Neural progenitor cell (in vitro differentiated cells): ENCODE results near the gene TCERG1L.

Experiments
- EZH2 ChIP-seq: fragments of 200-600 bp; sonication (generic); IDR thresholded peaks from 2 replicates; pipeline ENCODE4 v1.6.1; 2017; ENCODE audit warnings: antibody characterized with exemption, mild to moderate bottlenecking, moderate library complexity
- TF ChIP-seq, protein P1 (sequence below): fragments of 200-600 bp; sonication (generic); IDR thresholded peaks from 2 replicates; pipeline ENCODE4 v1.5.1; 2017; ENCODE audit warnings: antibody characterized with exemption, mild to moderate bottlenecking

DNA sequence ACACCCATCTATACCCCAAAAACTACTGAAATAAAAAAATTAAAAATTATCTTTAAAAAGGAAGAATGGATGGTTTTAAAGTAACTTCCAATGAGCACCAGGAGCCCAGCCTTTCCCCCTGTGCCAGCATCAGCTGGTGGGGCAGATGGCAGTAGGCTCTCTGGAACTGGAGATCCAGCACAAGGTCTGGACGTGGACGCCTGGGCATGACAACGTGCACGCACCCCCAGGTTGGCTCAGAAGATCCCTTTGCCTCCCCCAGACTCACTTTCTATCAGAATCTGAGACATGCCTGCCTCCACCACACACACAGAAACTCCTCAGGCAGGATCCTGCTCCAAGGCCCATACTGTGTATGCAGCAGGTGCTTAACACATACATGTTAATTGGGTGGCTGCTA, 35.8 kb downstream of the TCERG1L start:
- TF ChIP-seq, protein P1, sequence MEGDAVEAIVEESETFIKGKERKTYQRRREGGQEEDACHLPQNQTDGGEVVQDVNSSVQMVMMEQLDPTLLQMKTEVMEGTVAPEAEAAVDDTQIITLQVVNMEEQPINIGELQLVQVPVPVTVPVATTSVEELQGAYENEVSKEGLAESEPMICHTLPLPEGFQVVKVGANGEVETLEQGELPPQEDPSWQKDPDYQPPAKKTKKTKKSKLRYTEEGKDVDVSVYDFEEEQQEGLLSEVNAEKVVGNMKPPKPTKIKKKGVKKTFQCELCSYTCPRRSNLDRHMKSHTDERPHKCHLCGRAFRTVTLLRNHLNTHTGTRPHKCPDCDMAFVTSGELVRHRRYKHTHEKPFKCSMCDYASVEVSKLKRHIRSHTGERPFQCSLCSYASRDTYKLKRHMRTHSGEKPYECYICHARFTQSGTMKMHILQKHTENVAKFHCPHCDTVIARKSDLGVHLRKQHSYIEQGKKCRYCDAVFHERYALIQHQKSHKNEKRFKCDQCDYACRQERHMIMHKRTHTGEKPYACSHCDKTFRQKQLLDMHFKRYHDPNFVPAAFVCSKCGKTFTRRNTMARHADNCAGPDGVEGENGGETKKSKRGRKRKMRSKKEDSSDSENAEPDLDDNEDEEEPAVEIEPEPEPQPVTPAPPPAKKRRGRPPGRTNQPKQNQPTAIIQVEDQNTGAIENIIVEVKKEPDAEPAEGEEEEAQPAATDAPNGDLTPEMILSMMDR: no peak
- TF ChIP-seq EZH2: no peak
